Stimulated activated CD8-positive, alpha-beta memory T cell treated with anti-CD3 and anti-CD28 coated beads, Interleukin-4, amount 100 ng/mL, for 48 hours (primary cell): ENCODE results near the gene FAM174A.
A peak's percentile ranks its signal among the peaks of the same experiment; 100 is the strongest.

Experiments used
- DNase-seq: peaks from one replicate; pipeline ENCODE4 v3.0.0-alpha.2; 2020

FAM174A gene

DNA sequence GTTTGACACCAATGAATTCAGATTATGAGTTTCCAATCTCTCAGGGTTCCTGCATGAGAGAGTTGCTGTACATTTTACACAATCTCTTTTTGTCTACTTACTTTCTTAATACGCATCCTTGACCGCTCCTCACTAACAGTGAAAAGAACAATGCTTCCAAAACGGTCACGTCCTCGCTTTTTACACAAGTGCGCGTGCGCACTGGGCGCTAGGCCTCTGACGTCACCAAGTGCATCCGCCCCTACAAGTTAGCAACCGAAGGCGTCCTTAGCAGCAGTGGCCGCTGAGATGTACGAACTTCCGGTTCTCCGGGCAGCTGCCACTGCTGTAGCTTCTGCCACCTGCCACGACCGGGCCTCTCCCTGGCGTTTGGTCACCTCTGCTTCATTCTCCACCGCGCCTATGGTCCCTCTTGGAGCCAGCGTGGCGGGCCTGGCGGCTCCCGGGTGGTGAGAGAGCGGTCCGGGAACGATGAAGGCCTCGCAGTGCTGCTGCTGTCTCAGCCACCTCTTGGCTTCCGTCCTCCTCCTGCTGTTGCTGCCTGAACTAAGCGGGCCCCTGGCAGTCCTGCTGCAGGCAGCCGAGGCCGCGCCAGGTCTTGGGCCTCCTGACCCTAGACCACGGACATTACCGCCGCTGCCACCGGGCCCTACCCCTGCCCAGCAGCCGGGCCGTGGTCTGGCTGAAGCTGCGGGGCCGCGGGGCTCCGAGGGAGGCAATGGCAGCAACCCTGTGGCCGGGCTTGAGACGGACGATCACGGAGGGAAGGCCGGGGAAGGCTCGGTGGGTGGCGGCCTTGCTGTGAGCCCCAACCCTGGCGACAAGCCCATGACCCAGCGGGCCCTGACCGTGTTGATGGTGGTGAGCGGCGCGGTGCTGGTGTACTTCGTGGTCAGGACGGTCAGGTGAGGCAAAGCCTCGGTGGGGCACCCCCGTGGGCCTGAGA is at the start of gene FAM174A:
Gene FAM174A, plus strand, starts transcription at position 315 of the 946 bp plus-strand sequence. Its CDS starts 157 bp downstream, at position 472.
- DNase-seq, result peak; percentile 96

DNA sequence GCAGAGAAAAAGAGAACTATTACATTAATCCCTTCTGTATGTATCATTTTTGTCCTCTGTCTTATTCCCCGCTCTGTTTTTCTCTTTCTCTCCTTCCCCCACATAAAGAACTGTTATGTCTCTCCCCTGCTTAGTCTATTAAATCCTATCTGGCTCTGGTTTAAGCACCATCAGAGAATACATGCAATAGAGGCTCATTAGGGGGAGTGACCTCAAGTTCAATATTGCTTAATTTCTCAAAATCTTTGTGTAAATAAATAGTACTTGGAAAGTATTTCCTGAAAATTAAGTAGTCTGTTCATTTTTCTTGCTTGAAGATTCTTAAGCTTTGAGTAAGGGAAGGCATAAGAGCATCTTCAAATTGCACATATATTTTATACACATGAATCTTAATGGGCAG is 41.2 kb upstream of the FAM174A start:
- no peak for DNase-seq

DNA sequence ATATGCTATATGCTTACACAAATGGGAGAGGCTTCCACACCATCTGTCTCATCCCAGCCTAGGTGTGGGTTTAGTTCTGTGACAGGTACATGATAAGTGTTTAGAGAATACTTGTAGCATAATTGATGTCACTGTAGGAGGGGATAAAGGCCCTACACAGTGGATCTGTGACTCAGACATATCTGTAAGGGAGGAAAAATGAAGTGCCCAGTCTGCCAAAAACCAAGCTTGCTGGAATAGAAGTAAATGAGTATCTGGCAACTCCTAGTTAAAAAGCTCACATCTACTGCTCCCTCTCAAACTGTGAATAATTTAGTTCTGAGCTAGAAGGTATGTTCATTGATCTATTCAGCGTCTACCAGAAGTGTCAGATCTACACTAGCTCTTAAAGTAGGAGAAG is 38.9 kb upstream of the FAM174A start:
- DNase-seq, result no peak

DNA sequence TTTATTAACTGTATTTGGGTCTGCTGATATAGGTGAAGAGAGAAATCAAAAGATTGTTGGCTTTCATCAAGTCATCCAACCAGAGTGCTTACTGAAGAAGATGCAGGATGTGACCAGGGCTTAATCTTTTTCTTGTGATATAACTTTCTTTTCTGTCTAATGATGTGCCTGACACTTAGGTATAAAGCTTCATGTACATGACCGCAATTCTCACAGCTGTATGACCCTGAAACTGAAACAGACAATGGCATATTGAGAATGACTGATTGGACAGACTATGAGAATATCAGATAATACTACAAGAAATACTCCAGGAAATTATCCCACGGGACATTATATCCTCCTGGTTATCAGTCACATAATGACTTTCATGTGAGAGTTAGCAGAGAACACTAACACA is 32.5 kb upstream of the FAM174A start:
- DNase-seq, result no peak

DNA sequence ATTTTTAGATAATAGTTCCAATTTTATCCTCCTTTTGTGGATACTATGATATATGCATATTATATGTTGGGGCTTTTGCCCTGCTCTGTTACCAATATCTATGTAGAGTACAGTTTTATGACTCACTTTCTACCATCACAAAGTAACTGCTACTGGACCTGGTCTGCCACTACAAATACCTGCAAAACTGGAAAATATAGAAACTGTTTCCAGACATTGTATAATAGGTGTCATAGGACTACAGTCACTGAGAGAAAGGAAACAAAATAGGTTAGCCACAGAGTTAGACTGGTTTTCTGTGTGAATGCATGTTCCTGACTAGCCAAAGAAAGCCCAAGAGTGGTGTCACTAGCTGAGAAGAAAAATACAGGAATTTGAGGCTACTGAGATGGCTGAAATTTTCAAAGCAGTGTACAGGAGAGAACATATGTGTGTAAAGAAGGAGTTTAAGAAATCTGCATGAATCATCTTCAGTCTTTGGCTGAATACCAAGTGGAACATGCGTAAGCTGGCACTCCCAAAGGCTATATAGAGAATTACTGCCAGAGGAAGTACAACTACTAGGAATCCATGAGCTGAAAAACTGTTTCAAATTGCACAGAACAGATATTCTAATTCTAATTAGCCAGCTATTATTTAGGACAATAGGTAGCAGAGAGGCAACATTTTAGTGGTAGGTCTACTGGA is 29.0 kb upstream of the FAM174A start:
- DNase-seq, result no peak

DNA sequence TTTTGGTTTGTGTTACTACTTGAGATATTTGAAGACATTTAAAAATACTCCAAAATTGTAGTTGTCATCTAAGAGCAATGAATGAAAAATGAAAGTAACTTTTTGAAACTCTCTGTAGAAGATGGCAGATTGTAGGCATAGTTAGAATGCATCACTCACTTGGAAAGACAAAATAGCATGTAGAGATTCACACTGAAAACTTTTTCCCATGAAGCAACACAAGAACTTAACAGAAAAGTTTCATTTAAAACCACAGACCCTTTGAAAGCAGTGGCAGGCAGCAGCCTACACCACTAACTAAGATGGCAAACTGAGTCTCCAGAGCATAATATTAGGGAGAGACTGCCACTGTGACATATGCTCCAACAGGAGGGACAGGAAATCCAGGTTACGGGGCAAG is 18.9 kb upstream of the FAM174A start:
- no peak for DNase-seq

DNA sequence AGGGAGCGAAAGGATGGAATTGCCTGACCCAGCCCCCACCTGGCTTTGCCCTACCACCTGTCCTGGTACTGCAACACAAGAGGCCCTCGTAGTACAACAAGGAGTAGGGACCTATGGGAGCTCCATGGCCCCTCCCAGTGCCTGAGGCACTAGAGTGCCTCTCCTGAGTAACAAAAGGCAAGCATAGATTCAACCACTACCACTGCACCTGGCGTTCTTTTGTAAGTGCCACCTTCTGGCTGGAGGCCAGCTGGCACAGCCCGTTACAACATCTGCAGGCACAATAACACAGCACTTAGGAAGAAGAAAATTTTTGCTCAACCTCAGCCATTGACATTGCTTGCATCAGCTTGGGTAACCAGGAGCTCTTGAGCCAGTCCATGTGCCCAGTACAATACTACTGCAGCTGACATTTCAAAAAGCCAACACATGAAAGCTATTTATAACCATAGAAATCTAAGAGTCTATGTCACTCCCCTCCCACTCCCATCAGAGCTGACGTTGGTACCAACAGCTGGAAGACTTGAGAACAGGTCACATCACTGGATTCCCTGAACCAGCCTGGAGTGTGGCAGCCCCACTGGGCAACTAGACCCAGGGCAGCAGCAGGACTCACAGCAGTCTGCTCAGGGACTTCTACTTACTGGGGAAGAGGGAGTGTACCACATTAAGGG is 17.7 kb upstream of the FAM174A start:
- no peak for DNase-seq

DNA sequence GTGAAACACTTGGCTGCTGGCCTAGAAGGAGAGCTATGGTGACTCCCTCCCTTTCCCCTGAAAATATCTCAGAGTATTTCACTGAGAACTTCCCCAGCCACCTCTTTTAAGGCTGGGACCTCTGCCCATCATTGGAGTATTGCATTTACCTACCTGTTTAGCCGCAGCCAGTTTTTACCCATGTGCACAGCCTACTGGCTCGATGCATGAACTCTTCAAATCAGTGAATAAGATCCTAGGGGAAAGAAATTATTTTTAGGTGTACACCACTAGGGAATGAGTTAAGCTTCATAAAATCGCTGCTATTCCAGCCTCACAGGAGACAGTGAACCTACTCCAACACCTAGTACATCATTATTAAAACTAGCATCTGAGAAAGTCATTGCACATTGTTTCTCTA is 16.8 kb upstream of the FAM174A start:
- no peak for DNase-seq

DNA sequence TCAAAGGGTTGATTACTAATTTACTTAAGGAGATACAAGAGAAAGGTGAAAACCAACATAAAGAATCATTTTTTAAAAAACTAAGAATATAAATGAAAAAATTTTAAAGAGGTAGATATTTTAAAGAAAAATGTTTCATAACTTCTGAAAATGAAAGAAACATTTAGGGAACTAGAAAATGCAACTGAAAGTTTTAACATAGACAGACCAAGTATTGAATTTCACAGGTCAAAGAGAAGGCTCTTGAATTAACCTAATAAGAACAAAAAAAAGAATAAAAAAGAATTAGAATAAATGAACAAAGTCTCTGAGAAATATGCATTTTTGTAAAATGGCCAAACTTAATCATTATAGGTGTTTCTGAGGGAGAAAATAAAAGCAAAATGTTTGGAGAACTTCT is 16.1 kb upstream of the FAM174A start:
- DNase-seq, result no peak

DNA sequence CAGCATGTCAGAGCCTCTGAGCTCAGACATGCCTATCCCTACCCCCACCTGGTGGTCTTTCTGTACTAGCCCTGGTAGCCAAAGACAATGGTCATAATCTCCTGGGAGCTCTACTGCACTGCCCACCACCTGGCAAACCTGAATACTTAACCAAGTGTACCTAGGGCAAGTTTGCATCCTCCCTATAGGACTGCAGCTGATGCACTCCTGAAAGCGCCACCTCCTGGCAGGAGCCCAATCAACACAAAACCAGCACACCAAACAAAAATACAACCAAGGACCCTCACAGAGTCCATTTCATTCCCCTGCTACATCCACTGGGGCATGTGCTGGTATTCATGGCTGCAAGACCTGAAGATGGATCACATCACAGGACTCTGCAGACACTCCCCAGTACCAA is 14.8 kb upstream of the FAM174A start:
- no peak for DNase-seq

DNA sequence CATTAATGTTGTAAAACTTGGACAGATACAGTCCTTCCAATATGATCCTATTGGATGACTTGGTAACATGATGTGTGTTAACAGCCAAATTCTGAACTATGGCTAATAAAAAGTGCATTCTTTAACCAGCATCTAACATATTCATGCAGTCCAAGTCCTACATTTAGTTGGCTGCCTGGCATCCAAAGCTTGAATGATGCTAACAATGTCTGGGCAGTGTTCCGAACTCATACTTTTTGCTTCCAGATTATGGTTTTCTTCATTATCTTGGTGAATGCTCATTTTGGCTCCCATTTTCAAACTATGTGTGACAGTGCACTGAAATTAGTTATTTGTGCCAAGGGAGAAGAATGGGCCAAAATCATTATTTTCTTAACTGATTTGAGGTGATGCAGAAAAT is 2.8 kb downstream of the FAM174A start:
- no peak for DNase-seq

DNA sequence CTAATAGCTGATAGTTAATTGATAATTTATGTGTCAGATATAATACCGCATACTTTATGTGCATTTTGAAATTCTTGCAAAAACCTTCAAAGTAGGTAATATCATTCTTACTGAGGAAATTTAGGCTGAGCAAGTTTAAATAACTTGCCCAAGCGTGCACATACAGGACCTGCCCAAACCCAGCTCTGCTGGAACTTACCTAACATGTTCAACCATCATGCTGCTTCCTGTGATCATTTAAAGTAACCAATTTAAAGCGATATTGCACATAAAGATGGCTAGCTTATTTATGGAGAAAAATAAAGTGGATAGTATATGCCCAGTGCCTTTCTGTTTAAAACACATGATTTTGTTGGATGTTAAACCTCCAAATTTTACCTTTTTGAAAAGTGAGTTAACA is 4.3 kb downstream of the FAM174A start:
- no peak for DNase-seq

DNA sequence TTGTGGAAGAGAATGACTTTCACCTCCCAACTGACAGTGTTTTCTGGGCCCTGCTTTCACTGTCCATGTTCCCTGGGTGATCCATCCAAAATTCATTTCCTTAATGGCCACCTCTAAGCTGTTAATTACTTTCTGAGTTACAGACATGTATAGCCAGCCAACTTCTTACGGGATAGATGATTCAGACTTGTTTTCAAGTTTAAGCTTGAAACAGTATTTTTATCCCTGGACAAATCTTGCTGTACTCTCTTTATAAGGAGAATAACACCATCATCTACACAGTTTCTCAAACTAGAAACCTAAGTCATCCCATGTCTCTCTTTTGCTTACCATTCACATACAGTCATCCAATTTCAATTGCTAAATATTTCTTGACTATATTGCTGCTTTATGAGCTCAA is 6.9 kb downstream of the FAM174A start:
- no peak for DNase-seq

DNA sequence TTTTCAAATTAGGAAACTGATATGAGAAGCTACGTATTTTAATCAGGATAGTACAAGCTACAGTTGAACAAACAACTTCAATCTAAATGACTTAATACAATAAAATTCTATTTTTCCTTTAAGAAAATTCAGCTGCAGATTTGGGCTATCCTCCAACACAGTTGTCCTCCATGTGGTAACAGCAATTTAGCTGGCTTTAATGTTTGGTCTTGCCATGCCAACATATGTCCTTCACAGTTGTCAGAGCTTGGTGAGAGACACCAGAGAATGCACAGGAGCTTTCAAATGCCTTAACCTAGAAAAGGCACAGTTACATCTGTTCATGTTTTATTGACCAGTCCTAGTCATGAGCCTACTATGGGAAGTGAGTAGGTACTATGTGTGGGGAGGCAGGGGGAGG is 10.8 kb downstream of the FAM174A start:
- DNase-seq, result no peak

DNA sequence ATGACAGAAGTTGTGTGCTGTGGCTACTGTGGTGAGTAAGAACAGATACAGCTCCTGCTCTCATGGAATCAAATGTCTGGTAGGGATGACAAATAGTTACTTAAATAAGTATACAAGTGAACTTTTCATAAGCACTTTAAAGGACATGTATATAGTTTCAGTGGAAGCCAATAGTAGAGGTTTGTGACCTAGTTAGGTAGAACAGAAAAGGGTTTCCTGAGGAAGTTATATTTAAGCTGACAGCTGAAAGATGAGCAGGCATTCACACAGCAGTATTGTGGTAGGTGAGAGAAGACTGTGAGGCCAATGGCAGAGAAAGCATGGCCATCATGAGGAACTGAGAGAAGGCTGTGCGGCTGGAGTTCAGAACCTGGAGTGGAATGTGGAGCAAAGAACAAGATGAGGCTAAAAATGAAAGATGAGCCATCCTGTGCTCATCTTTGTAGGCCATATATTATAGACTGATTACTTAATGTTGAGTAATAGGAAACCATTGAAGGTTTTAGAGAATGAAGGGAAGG is 15.4 kb downstream of the FAM174A start:
- no peak for DNase-seq

DNA sequence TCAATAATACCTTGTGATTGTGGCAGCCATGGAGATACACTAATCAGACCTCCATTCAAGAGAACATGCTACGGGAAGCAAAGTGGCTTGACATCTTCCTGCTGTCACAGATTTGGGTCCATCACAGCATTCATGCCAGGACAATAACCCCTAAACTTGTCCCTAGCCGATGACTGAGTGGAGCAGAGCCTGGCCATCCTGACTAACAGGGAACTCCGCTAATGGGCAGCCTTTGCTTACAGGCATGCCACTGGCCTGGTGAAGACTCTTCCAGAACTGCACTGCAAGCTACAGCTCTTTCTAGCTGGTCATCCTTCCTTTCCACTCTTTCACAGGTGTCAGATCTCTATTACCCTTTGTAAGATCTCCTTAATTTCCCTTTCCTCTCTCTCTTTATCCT is 16.0 kb downstream of the FAM174A start:
- no peak for DNase-seq

DNA sequence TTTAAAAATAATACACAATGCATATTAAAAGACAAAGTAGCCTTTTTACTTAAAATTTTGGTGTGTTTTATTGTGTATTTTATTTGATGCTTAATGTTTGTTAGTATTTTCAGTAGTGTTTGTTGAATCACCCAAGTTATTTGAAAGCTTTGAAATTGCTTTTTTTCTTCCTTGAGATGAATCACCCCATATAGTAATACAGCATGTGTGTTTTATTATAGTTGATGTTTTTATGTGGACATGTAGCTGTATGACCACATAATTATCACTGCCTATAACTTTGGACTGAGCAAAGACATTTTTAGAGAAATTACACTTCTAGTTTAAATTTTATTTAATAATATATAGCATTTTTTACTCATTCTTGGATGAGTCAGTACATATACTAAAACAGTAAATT is 18.0 kb downstream of the FAM174A start:
- no peak for DNase-seq

DNA sequence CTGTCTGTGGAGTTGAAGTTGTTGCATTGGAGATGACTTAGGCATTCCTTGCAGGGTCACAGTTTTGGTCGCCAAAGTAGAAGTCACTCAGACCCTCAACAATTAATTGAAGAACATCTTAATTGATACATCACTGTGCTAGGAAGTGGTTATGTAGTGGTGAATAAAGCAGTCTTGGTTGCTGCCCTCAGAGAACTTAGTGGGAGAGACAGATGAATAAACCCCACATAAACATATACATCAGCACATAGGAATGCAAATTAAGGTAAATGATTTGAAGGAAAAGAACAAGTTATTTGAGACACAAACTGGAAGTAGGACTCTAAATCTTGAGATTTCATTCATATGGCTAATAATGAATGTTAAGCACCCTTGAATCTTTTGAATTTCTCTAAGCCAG is 25.7 kb downstream of the FAM174A start:
- DNase-seq, result no peak

DNA sequence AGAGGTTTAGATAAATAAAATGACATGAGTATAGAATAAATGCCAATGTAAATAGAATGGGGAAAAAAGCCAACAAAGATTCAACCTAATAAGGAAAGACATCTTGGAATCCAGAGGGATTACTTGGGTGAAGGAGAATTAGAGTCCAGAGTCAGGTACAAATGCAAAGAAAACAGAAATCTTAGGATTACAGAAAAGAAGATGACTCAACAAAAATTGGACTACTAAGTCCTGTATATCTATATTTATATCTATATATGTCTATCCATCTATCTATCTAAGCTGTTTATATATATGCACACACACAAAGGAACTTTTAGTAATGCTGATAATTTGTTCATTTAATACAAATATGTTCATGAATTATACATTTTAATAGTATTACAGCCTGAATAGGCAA is 27.6 kb downstream of the FAM174A start:
- no peak for DNase-seq

DNA sequence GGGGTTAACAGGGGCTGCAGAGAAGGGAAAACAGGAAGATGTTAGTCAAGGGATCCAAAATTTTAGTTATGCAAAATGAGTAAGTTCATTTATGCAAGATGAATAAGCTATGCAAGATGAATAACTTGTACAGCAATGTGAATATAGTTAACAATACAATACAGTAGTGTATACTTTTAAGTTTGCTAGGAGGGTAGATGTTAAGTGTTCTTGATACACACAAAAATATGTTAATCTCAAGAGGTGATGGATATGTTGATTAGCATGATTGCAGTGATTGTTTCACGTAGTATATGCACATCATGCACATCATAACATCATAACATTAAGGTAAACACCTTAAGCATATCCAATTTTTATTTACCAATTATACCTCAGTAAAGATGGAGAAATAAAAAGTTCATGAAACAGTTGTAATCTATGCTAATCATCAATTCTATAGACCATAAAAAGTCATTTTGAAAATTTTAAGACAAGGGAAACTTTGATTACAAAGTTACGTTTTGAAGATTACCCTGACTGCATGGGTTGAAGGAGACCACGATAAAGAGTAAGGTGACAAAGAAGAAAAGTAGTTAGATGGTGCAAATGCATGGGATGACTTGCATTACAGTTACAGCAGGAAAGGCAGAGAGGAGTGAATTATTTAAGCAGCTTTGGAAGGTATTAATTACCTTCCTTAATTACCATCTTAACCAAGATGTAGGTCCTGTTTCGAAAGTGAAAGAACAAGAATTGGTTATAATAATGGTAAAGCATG is 31.4 kb downstream of the FAM174A start:
- DNase-seq, result no peak

DNA sequence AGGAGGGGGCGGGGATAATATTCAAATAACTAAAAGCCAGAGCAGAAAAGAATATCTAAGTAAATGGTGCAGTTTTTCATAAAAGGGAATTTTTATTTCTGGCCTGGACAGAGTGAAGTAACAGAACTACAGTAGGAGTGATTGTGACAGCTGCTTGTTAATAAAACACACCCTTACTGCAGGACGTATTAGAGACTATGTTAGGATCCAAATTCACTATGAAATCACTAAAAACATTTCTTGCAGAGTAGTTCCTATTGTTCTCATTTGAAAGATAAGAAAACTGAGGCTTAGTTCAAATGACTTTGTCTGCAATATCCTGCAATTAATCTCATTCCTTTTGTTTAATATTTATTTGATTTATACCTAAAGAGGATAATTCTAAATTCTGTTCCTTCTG is 39.5 kb downstream of the FAM174A start:
- no peak for DNase-seq

DNA sequence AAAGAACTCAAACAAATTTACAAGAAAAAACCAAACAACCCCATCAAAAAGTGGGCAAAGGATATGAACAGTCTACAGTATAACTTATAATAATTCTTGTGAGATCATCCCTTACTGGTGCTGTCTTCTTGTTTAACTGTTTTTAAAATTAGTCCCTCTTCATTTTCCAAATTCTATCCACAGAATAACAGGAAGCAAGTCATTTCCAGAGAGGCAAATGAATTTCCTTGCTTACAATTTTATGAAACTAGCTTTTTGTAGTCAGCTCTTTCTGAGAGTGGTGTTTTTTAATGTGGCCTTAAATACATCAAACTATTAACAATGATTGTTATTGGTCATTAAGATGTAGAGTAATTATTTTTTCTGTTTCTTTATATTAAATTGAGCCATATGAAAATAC is 40.6 kb downstream of the FAM174A start:
- DNase-seq, result no peak
